Heart left ventricle (tissue), 16 donors: ENCODE measurements around the gene ENAH. TPM values are rescaled to one million over a fixed set of nuclear protein-coding genes. Genes with fewer than 3 reads are reported as not detected.
"Not testable (repeated sequence)": the region's sequence is repeated elsewhere in the genome, so short reads cannot be mapped to it uniquely, and the experiment has no call there.

Experiments used
- ATAC-seq, 4 donors: fragments of 200-7000 bp; cut with Tn5 transposase; one replicate each; pipeline ENCODE4 v1.9.1; 2020 to 2022; ENCODE audit warnings: moderate library complexity in 4 of 4, mild to moderate bottlenecking in 3 of 4, moderate number of reproducible peaks in 1 of 4
- DNase-seq, 5 donors: peaks; one replicate each; pipeline ENCODE4 v3.0.0-alpha.2; 2020
- H3K27ac ChIP-seq, 12 donors: fragments of 200-600 bp; sonication (generic) in 4 of 12; one replicate each; pipeline versions ENCODE4 v1.5.0 to v1.8.0; 2016 to 2022; ENCODE audit warnings: mild to moderate bottlenecking in 2 of 12
- H3K27me3 ChIP-seq, 9 donors: fragments of 200-600 bp; sonication (generic) in 2 of 9; one replicate each; pipeline versions ENCODE4 v1.5.1 to v1.8.0; 2016 to 2022; ENCODE audit warnings: mild to moderate bottlenecking in 3 of 9
- H3K36me3 ChIP-seq, 9 donors: fragments of 200-600 bp; sonication (generic) in 2 of 9; one replicate each; pipeline versions ENCODE4 v1.5.0 to v1.8.0; 2018 to 2022; ENCODE audit warnings: mild to moderate bottlenecking in 2 of 9
- H3K4me1 ChIP-seq, 12 donors: fragments of 200-600 bp; sonication (generic) in 4 of 12; one replicate each; pipeline versions ENCODE4 v1.5.0 to v1.8.0; 2016 to 2022; ENCODE audit warnings: mild to moderate bottlenecking in 3 of 12
- H3K4me3 ChIP-seq, 12 donors: fragments of 200-600 bp; sonication (generic) in 4 of 12; one replicate each; pipeline versions ENCODE4 v1.5.0 to v1.8.0; 2017 to 2022; ENCODE audit warnings: mild to moderate bottlenecking in 9 of 12, moderate library complexity in 4 of 12
- H3K9me3 ChIP-seq, 12 donors: fragments of 200-600 bp; sonication (generic) in 4 of 12; one replicate each; pipeline versions ENCODE4 v1.5.0 to v1.8.0; 2016 to 2022; ENCODE audit warnings: mild to moderate bottlenecking in 1 of 12
- POLR2A ChIP-seq, 2 donors: fragments of 450-650 bp; IDR thresholded peaks; one replicate each; pipeline ENCODE4 v1.6.1; 2017; ENCODE audit warnings: antibody characterized with exemption in 2 of 2, mild to moderate bottlenecking in 2 of 2, moderate library complexity in 2 of 2
- WGBS, 4 donors: extraction: QIAGEN DNeasy Blood & Tissue Kit in 2 of 4; methylation state at CpG; one replicate each; pipeline versions ENCODE4 v1.1.5 to v1.1.7; 2013 to 2018; 5-methylcytosine and 5-hydroxymethylcytosine counted together
- intact Hi-C, 10 donors: fragments of 100-400 bp; cut with DNase I; formaldehyde crosslinking; loops; one replicate each; pipeline versions ENCODE4 v1.11.1 to v1.14.2; 2022
- polyA plus RNA-seq, 2 donors: library from polyadenylated mRNA; stranded (reverse); fragments of 200-250 nt; gene quantifications; one replicate each; pipeline ENCODE4 v1.2.3, GENCODE V29; 2013
- total RNA-seq, 9 donors: library from RNA; depleted of rRNA in 2 of 9; stranded (reverse); fragments of >200 nt in 2 of 9; fragmentation: NEBNext Ultra II Directional in 3 of 9; extraction: Animal tissue kit (Norgen Biotek cat#: 25700) in 3 of 9; gene quantifications; one replicate each; pipeline versions ENCODE4 v1.1.0 to v1.2.4, GENCODE V29; 2016 to 2023
- TF ChIP-seq, protein P1 (sequence below), 12 donors: fragments of 200-600 bp; sonication (generic) in 4 of 12; IDR thresholded peaks; one replicate each; pipeline versions ENCODE4 v1.5.0 to v1.8.0; 2018 to 2022; ENCODE audit warnings: antibody characterized with exemption in 12 of 12, mild to moderate bottlenecking in 5 of 12
- donor health status: ischemic (EF 13 %, LVEDD 7.1; RV severe dilation, severe dysfunction).
- donor health status: healthy with polysubstance abuse.
- donor health status: DM: no; HTN: yes; CAD: no.
- donor health status: DM: no; HTN: no; CAD: no.
- donor health status: ischemic (EF 25% LVEDD 6.9; RV normal size, moderate dysfunction).
- donor health status: ischemic (EF 25% LVEDD 5.7; RV mildly dilated, moderate dysfunction).
- donor health status: healthy.
- donor health status: DM: yes; HTN: yes; CAD: no.
- donor health status: ischemic (EF 35%, LVEDD 5.7; RV mildly dilated, moderate dysfunction).
- donor health status: nonischemic (EF 11% LVEDD 7.7; RV severe dilation, severe dysfunction).
- donor health status: DM: yes; HTN: yes; CAD: no.
- donor health status: PGD.
- donor health status: ischemic (EF 29% LVEDD 5.4; RV normal size, mild dysfunction).
- donor health status: nonischemic (EF 23%, LVEDD 6.1; RV moderate dilation, normal function).

ENAH gene
- total and polyA plus RNA-seq, 11 donors, result 17.0 to 183 (median 86.1) TPM

- H3K4me1 ChIP-seq, result peaks cover 0 to 17% (median 0%) of the 10 kb centered on the region in 12 donors
- peaks cover 0 to 9% (median 0%) of the 10 kb centered on the region in 9 donors for H3K36me3 ChIP-seq
- WGBS, 4 donors, result 96 to 99% (median 97%) methylated on average over 3 of the region's 3 CpGs
- TF ChIP-seq, protein P1, sequence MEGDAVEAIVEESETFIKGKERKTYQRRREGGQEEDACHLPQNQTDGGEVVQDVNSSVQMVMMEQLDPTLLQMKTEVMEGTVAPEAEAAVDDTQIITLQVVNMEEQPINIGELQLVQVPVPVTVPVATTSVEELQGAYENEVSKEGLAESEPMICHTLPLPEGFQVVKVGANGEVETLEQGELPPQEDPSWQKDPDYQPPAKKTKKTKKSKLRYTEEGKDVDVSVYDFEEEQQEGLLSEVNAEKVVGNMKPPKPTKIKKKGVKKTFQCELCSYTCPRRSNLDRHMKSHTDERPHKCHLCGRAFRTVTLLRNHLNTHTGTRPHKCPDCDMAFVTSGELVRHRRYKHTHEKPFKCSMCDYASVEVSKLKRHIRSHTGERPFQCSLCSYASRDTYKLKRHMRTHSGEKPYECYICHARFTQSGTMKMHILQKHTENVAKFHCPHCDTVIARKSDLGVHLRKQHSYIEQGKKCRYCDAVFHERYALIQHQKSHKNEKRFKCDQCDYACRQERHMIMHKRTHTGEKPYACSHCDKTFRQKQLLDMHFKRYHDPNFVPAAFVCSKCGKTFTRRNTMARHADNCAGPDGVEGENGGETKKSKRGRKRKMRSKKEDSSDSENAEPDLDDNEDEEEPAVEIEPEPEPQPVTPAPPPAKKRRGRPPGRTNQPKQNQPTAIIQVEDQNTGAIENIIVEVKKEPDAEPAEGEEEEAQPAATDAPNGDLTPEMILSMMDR (IDR thresholded peaks at IDR 0.05), result no peak
- intact Hi-C loops, result no loop called here
- H3K27ac ChIP-seq, result no peak overlapping the region
- H3K4me3 ChIP-seq, result no peak overlapping the region
- DNase-seq (no peak), ATAC-seq (no peak)
- no peaks in the 10 kb centered on the region for H3K27me3 ChIP-seq
- H3K9me3 ChIP-seq, result peaks cover 0 to 4% (median 0%) of the 10 kb centered on the region in 12 donors
These were observed 15.2 kb downstream of the ENAH start for GRCh38 chr1:225637651-225638199.

DNA sequence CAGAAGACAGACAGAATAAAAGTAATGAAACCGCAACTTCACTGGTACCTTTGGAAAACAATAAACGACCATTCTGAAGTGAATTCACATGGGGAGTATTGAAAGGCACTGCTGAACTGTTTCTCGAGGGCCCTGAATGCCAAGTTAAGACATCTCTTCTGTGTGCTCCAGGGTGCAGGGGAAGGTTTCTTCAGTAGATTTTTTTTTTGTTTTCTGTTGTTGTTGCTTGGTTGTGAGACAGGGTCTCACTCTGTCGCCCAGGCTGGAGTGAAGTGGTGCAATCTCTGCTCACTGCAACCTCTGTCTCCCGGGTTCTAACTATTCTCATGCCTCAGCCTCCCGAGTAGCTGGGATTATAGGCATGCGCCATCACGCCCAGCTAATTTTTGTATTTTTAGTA lies 15.9 kb downstream of the ENAH start:
- 92 to 96% (median 94%) methylated on average over 8 of the region's 8 CpGs for WGBS, 4 donors
- intact Hi-C loops, DNase-seq, H3K27me3 ChIP-seq, H3K4me3 ChIP-seq, ATAC-seq, H3K27ac ChIP-seq, H3K36me3 ChIP-seq, H3K9me3 ChIP-seq: not testable (repeated sequence)
- peaks cover 0 to 21% (median 0%) of the 10 kb centered on the region in 12 donors for H3K4me1 ChIP-seq

DNA sequence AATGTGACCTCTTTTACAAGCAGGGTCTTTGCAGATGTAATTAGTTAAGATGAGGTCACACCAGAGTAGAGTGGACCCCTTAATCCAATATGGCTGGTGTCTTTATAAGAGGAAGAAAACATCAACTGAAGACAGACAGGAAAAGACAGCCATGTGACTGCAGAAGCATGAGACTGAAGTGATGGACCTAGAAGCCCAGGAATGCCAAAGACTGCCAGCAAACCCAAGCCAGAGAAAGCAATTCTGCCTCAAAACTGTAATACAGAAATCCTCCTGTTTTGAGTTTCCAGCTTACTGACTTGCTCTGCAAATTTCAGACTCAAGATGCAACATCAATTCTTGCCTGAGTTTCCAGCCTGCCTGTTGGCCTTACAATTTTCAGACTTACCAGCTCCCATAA lies 17.3 kb downstream of the ENAH start:
- ATAC-seq, result no peak

DNA sequence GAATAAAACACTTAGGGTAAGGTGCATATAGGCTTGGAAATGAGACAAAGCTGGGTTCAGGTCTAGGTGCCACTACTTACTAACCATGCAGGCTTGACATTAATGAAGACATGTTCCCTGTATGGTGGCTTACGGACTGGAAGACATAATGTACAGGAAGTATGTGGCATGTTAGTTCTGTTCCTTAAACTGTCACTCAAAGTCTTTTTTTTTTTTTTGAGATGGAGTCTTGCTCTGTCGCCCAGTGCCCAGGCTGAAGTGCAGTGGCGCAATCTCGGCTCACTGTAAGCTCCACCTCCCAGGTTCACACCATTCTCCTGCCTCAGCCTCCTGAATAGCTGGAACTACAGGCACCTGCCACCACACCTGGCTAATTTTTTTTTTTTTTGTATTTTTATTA lies 20.1 kb downstream of the ENAH start:
- DNase-seq, H3K9me3 ChIP-seq, H3K4me3 ChIP-seq, intact Hi-C loops, H3K27me3 ChIP-seq, H3K36me3 ChIP-seq, ATAC-seq, H3K27ac ChIP-seq: not testable (repeated sequence)
- 94 to 100% (median 95%) methylated on average over 4 of the region's 4 CpGs for WGBS, 4 donors
- H3K4me1 ChIP-seq, result peaks cover 0 to 51% (median 13%) of the 10 kb centered on the region in 12 donors

More for the DNA sequence above, 17.3 kb downstream of the ENAH start:
- DNase-seq, result no peak
- no peak overlapping the region for H3K4me3 ChIP-seq
- H3K4me1 ChIP-seq, result peaks cover 0 to 32% (median 3%) of the 10 kb centered on the region in 12 donors
- peaks cover 0 to 4% (median 0%) of the 10 kb centered on the region in 12 donors for H3K9me3 ChIP-seq
- H3K27me3 ChIP-seq, result no peaks in the 10 kb centered on the region
- peaks cover 0 to under 1% (median 0%) of the 10 kb centered on the region in 9 donors for H3K36me3 ChIP-seq
- intact Hi-C loops, result no loop called here
- TF ChIP-seq, protein P1 (IDR thresholded peaks at IDR 0.05), result no peak
- TF ChIP-seq POLR2A (IDR thresholded peaks at IDR 0.05), result no peak
- no peak overlapping the region for H3K27ac ChIP-seq

DNA sequence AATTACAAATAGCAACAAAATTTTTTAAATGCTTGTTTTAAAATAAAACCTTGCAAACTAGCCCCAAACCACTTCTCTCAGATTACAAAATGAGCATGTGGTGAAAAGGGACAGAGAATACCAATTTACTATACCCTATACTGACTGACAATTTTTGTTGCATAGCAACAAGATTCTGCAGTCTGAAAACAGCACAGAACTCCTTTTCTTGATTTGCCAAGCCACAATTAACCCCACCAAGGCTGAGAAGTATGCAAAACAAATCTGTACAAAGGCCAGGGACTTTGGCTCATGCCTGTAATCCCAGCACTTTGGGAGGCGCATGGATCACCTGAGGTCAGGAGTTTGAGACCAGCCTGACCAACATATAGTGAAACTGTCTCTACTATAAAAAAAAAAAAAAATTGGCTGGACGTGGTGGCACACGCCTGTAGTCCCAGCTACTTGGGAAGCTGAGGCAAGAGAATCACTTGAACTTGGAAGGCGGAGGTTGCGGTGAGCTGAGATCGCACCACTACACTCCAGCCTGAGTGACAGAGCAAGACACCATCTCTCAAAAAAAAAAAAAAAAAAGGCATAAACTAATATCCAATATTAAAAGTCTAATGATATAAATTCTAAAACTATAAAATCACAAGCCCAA lies 21.8 kb downstream of the ENAH start:
- ATAC-seq, result no peak
- Histone ChIP-seq H3K4me1 (peaks cover 0 to 63% (median 30%) of the 10 kb centered on the region in 12 donors), H3K36me3 (no peaks in the 10 kb centered on the region), H3K27ac (peak overlapping the region in 1 of 12 donors; percentile 23), H3K27me3 (no peaks in the 10 kb centered on the region), H3K4me3 (no peak overlapping the region), H3K9me3 (no peaks in the 10 kb centered on the region)
- TF ChIP-seq, protein P1 (IDR thresholded peaks at IDR 0.05), result no peak
- no peak for TF ChIP-seq POLR2A (IDR thresholded peaks at IDR 0.05)
- intact Hi-C loops, result no loop called here
- 91 to 95% (median 94%) methylated on average over 6 of the region's 6 CpGs for WGBS, 4 donors
- no peak for DNase-seq
